C4-2B (cell line): ENCODE results near the gene SHMT1.

Experiments used
- H3K27ac ChIP-seq: fragments of 450-650 bp; 2 replicates; pipeline ENCODE4 v1.5.1; 2017
- CTCF ChIP-seq: fragments of 450-650 bp; conservative IDR thresholded peaks from 2 replicates; pipeline ENCODE4 v1.5.1; 2017; ENCODE audit warnings: mild to moderate bottlenecking
- ZFX ChIP-seq: fragments of 450-650 bp; IDR thresholded peaks from 2 replicates; pipeline ENCODE4 v1.6.1; 2017

The SHMT1 gene

GRCh38 chr17:18280249-18280648 is 83.1 kb downstream of the SHMT1 start:
- H3K27ac ChIP-seq: no peak overlapping the region
- no peak for TF ChIP-seq ZFX
- no peak for TF ChIP-seq CTCF

- H3K27ac ChIP-seq: no peak overlapping the region
- TF ChIP-seq CTCF: no peak
- no peak for TF ChIP-seq ZFX
Observed at GRCh38 chr17:18278867-18279266, 84.5 kb downstream of the SHMT1 start.
